ENCODE data around the gene DIP2A.
"Not testable (repeated sequence)": the region's sequence is repeated elsewhere in the genome, so short reads cannot be mapped to it uniquely, and the experiment has no call there.

DIP2A gene

GRCh38 chr21:46518983-46519583 lies 60.4 kb downstream of the DIP2A start:
- DNase-seq: no peak

- DNase-seq: not testable (repeated sequence)
These were observed 68.7 kb downstream of the DIP2A start for GRCh38 chr21:46527393-46527792.

DNA sequence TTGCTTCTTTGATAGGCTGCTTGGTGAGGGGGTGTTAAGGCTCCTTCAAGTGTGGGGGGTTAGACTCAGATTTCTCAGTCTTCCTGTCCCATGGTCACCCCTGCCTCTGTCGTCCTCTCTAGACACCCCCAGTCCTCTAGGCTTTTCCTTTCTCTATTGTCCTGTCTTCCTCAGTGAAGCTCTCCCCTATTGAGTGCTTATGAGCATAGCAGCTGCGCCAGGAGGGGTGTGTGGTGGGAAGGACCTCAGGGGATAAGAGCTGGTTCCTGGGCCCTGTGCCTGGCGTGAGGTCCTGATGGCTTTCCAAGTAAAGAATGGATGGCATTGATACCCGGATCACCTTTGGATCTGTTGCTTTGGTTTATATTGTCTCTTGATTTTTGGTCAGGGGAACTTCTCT lies 69.1 kb downstream of the DIP2A start:
- DNase-seq: no peak

DNA sequence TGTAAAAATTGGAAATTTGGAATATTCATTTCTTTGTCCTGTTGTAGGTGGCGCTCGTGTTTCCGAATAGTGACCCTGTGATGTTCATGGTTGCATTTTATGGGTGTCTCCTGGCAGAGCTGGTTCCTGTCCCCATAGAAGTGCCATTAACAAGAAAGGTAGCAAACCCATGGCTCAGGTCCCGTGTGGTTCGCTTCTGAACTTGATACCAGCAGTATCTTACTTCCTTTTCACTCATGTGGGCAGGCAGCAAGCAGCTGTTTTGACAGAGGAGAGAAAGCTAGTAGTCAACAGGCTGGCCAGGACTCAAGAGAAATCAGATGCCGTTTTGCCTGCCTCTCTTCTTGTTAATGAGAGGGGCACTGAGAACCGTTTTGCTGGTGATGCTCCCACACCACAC lies 73.4 kb downstream of the DIP2A start:
- DNase-seq: no peak

DNA sequence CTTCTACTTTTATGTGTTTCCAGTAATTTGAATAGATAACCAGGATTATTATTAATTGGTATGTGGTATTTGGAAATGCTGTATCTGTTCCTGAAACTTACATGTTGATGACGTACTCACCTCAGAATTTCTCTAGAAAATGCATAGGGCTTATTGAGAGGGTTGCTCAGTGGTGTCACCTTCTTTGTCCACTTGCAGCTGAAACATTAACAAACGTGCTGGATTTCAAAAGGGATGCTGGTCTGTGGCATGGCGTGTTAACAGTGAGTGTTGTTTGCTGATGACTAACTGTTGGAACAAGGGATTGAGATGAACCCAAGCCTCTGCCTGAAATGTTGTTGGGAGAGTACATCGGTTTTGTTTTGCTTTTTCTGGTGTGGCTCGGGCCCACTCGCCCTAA lies 78.3 kb downstream of the DIP2A start:
- no peak for DNase-seq

DNA sequence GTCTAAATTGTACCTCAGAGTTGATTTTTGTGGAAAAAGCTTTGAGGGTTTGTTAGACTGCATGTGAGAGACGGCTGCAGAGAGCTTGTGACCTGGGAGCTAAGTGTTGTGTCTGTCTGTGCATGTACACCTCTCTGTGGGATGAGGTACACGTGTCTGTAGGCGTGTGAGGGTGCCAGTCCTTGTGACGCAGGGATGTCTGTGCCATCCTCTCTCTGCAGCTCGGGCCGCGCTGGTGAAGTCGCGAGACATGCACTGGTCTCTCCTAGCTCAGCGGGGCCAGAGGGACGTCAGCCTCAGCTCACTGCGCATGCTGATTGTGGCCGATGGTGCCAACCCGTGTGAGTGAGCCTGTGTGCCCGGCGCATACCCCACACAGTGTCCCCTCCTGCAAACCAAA lies 79.6 kb downstream of the DIP2A start:
- no peak for DNase-seq

- no peak for DNase-seq
These were observed 80.4 kb downstream of the DIP2A start for GRCh38 chr21:46538851-46539666.

- no peak for DNase-seq
These were observed 81.5 kb downstream of the DIP2A start for GRCh38 chr21:46540087-46540710.

DNA sequence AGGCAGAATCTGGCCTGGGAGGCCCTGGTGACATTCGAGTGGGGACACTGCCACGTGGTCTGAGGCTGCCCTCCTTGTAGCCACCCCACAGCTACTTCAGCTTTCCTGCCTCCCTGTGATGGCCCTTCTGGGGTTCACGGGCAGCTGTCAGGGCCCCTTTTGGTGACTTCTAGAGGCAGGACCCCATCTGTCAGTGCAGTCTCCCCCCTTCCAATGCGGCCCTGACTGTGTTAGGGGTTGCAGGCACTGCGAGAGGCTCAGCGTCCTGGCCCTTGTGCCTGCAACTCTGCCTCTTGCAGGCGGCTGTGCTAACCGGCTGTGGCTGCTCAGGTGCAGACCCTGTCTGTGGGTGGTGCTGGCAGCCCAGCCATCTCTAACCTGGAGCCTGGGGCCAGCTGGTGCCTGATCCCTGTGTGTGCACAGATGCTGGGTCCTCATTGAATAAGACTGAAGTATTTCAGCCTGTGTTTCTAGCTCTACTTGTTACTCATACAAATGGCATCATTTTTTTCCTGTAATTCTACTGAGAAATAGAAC lies 84.0 kb downstream of the DIP2A start:
- no peak for DNase-seq

DNA sequence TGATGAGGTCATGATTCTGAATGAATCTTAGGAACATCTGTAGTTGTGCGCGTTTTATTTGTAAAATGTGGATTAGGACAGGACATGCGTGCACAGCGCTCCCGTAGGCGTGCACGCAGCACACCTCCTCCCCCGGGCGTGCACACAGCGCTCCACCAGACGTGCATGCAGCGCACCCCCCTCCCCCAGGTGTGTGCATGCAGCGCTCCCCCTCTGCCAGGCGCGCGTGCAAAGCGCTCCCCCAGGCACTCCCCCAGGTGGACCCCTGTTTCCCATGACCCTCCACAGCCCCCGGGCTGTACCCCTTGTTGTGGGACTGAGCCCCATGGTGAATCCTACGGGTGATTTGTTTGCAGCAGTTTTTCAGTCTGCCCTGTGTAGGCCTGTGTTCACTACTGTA lies 84.6 kb downstream of the DIP2A start:
- no peak for DNase-seq

DNA sequence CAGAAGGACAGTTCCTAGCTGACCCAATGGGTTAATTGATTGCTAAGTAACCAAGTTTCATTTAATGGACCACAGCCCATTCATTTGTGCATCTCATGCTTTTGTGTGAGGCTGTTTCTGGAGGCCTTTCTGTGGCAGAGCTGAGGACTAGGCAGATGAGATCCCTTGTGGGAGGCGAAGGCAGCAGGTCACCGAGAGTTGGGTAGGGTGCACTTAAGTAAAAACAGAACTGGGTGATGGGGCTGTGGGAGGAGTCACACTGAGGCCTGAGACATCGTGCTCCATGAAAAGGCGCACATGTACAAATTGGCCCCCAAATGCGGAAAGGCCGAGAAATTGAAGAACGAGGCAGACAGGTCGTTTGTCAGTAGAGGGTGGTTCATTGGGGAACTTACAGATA lies 85.3 kb downstream of the DIP2A start:
- no peak for DNase-seq

- no peak for DNase-seq
These were observed 86.1 kb downstream of the DIP2A start for GRCh38 chr21:46544824-46545223.

DNA sequence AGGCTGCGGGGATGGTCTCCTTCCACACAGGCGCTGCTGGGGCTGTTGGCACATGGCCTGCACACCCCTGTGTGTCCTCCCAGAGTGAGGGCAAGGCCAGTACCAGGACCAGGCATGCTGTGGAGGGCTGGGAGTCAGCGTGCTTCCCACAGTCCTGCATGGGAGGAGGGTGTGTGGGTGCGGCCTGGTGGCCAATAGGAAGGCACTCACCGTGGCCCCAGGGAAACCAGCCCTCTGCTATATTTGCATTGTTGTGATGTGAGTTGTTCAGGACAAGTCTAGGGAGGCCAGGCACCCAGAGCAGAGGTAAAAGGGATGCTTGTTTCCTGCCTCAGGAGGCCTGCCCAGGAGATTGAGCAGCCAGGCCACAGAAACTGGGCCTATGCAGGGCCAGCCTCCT lies 86.7 kb downstream of the DIP2A start:
- no peak for DNase-seq

GRCh38 chr21:46545911-46546310 lies 87.2 kb downstream of the DIP2A start:
- DNase-seq: no peak

GRCh38 chr21:46546799-46547198 lies 88.1 kb downstream of the DIP2A start:
- no peak for DNase-seq

DNA sequence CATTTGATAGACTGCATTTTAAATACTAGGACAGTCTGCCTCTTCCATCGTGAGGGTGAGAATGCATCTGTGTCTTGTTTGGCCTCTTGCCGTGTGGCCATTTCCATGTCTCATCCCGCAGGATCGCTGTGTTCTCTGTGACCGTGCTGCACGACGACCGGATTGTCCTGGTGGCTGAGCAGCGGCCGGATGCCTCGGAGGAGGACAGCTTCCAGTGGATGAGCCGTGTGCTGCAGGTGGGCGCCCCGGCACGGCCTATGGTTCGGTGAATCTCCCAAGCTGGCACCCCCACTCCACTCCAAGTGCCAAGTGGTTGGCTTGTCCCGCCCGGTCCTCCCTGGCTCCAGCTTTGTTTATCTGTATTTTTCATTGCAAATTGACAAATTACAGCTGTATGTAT lies 91.0 kb downstream of the DIP2A start:
- DNase-seq: no peak

DNA sequence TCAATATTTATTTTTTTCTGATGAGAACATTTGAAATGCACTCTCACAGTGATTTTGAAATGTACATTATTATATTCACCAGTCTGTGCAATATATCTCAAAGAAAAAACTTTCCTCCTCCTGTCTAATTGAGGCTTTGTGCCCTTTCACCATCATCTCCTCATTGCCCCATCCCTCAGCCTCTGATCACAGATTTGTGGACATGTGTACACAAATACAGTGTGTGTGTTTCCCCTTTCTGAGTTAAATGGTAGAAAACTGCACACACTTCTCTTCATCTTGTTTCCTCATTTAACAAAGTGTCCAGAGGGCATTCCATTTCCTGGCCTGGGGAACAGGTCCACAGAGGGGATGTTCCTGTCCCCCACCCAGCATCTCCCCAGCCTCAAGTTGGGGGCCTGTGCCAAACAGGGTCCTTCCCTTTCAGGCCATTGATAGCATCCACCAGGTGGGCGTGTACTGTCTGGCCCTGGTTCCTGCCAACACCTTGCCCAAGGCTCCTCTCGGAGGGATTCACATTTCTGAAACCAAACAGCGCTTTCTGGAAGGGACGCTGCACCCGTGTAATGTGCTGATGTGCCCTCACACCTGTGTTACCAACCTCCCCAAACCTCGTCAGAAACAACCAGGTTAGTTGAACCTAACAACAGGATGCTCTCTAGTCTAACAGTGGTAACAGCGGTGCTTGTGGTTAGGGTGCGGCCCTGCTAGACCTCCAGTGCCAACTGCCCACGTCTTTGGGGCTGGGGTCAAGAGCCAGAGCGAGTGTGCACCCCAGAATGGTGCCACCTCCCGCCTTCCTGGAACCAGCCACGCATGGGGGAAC lies 91.6 kb downstream of the DIP2A start:
- no peak for DNase-seq

GRCh38 chr21:46551636-46552241 lies 93.0 kb downstream of the DIP2A start:
- no peak for DNase-seq

GRCh38 chr21:46552274-46552673 lies 93.6 kb downstream of the DIP2A start:
- no peak for DNase-seq

- no peak for DNase-seq
These were observed 94.2 kb downstream of the DIP2A start for GRCh38 chr21:46552865-46553379.

DNA sequence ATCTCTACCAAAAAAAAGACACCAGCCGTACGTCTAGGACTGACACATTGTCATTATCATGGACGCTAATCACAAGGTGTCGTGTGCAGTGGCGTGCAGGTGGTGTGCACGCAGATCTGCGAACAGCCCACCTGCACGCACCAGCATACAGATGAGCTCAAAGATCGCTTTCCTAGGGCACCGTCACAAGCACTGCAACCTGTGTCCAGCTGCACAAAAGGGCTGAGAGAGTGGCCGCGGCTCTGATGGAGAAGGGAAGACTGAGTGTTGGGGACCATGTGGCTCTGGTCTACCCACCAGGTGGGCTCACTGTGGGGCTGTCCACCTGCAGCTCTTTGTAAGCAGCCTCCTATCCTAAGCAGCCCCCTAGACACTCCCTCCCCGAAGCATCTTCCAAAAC lies 95.3 kb downstream of the DIP2A start:
- DNase-seq: no peak
